Loucy (cell line): ENCODE data around the gene PLPP1.

Source experiments
- CTCF ChIP-seq: fragments of 200-600 bp; sonication (generic); conservative IDR thresholded peaks from 2 replicates; pipeline ENCODE4 v1.5.1; 2014; ENCODE audit warnings: mild to moderate bottlenecking, antibody characterized with exemption, low read length
- EZH2phosphoT487 ChIP-seq: fragments of 200-600 bp; IDR thresholded peaks from 2 replicates; pipeline ENCODE4 v1.6.1; 2018; ENCODE audit warnings: antibody characterized with exemption, mild to moderate bottlenecking, moderate library complexity, borderline replicate concordance

DNA sequence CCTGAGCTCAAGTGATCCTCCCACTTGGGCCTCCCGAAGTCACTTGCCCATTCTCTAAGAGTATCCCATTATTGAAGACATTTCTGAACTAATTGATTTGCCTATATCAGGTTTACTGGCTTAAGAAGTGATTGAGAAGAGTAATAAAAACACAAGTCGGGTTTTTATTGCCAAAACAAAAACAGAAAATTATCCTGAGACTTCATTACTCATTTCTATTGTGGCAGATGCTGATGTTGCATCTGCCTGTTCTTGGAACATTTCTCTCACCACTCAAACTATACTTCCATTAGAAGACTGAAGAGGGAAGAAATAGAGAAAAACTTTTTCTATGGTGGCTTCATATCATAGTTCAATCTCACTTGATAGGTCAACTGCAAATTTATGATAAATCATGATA is 41.9 kb upstream of the PLPP1 start:
- TF ChIP-seq CTCF = no peak
- TF ChIP-seq EZH2phosphoT487 = no peak
